ENCODE data around the gene PNCK.
"Not testable (repeated sequence)": the region's sequence is repeated elsewhere in the genome, so short reads cannot be mapped to it uniquely, and the experiment has no call there.

Gene PNCK

GRCh38 chrX:153685751-153686696 is 12.4 kb upstream of the PNCK start:
- DNase-seq = no peak

DNA sequence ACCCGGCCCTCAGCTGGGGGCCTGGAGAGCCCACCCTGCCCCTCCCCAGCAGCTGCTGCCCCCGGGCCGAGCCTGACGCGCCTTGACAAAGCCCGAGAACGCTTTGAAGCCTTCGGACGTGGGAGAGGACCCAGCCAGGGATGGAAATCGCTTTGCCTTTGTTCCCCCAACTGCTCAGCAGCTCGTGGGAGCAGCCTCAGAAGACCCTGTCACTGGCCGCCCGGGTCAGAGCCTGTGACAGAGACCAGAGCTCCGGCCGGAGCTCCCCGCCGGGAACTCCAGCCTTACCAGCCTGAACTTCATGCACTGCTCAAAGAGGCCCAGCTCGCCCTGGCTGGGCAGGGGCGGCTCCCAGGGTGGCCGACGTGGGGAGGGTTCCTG is 11.5 kb upstream of the PNCK start:
- DNase-seq = no peak

GRCh38 chrX:153684467-153685155 is 11.0 kb upstream of the PNCK start:
- no peak for DNase-seq

GRCh38 chrX:153683486-153683885 is 9.9 kb upstream of the PNCK start:
- not testable (repeated sequence) for DNase-seq

- no peak for DNase-seq
These were observed 7.6 kb upstream of the PNCK start for GRCh38 chrX:153681175-153681574.

DNA sequence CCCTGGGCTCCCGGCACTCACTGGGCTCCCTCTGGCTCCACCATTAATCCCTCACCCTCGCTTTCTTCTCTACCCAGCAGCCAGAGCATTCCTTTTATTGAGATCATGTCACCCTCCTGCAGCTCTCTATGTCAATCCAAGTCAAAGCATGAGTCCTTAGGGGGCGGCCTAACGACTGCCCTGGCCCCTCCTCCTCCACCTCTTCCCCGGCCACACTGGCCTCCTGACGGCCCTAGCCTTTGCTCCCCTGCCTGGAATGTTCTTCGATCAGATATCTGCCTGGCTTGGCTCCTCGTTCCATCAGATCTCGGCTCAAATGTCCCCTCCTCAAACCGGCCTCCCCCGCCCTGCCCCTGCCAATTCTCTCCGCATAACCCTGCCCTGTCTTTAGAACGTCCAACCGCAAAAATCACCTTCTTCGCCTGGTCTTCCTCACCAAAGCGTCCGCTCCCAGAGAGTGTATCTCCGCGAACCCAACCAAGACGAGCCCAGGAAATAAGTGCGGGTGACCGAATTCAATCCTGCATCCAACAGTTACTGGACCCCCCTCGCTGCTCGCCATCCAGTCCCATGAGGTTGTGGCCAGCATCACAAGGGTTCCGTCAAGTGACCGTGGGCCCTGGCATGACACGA is 722 bp upstream of the PNCK start:
- DNase-seq = no peak

GRCh38 chrX:153672531-153673427 is 834 bp downstream of the PNCK start:
- DNase-seq = no peak

DNA sequence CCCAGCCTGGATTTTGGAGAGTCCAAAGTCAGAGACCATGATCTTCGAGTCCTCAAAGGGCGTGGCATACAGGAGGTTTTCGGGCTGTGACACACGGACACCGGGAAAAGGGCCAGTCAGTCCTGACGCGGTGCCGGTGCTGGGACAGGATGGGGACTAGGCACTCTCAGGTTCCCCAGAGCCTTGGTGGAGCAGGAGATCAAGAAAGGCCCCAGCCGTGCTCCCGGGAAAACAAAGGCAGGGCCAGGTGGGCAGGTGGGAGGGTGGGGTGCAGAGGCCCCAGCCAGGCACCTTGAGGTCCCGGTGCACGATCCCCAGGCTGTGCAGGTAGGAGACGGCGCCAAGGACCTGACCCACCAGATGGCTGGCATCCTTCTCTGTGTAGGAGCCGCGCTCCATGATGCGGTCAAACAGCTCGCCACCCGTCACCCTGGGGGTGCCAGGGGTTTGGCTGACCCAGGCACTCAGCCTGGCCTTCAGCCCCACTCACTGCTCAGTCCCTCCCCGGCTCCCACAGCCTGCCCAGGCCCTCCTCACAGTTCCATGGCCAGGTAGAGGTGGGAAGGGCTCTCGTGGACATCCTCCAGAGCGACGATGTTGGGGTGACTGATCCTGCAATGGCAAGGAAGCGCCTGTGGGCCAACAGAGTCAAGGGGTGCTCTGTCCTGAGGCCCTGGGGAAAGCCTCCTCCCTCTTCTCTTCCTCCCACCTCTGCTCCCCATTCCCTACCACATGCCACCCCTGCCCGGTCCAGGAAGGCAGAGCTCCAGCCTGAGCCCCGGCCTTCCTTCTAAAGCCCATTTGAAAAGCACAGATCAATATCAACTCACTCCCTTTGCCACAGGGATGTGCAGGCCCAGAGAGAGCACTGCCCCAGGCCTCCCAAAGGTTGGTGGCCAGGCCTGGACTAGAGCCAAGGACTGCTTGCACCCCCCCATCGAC is 1.8 kb downstream of the PNCK start:
- DNase-seq = no peak

DNA sequence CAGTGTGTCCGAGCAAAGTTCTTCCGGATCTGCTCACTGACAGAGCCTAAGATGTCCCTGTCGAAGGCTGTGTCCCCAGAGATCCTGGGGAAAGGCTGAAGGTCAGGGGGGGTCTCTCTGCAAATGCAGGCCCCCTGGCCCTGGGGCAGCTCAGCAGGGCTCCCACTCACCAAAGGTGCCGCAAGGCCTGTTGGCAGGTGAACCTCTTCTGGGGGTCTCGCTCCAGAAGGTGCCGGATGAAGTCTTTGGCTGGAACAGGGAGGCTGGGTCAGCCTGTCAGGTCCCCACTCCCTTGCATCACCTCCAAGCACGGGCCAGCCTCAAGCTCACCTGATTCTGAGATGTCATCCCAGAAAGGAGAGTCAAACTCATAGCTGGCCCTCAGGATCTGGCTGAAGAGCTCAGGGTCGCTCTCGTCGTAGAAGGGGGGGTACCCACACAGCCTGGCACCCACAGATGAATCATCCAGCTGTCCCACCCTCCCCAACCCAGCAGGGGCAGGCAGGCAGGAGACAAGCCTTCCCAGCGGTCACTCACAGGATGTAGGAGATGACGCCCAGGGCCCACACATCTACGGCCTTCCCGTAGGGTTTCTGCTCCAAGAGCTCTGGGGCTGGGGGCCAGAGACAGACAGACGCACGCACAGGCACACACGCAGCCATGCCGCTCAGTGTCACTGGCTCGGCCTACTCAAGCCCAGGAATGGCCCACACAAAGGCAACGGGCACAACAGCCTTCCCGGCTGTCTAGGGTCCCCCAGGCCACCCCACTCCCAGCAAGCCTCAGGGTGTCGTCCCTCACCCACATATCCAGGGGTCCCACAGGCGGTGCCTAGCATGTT is 2.6 kb downstream of the PNCK start:
- no peak for DNase-seq

GRCh38 chrX:153669901-153670731 is 3.5 kb downstream of the PNCK start:
- no peak for DNase-seq

GRCh38 chrX:153669174-153669890 is 4.3 kb downstream of the PNCK start:
- DNase-seq = no peak

DNA sequence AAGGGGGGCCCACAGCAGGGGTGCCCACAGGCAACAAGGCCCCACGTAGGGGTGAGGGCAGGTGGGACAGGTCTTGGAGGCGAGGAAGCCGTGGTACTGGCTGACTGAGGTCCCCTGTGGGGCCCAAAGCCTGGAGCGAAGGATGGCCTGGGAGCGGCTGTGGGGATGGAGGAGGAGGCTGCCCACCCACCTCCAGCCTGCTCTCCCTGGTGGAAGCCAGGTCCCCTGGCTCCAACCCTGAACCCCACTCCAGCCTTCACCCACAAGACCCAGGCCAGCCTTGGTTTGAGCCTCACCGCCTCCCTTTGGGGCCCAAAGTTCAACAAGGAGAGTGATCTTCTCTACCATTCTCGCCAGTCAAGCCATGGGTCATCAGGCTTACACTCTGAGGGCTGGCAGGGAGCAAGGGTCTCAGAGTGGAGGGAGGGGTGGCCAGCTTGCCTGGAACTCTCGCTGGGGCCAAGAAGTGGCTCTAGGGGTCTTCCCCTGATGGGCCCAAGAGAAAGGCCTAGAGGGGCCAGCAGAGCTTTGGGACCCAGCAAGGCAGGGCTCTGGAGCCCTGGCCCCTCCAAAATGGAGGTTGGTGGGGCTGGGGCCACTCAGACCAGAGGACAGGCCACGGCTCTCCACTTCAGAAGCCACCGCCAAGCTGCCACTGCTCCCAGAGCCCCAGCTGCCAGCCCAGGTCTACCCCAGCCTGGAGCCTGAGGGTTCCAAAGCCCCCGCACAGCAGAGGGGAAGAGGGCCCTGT is 5.0 kb downstream of the PNCK start:
- no peak for DNase-seq

DNA sequence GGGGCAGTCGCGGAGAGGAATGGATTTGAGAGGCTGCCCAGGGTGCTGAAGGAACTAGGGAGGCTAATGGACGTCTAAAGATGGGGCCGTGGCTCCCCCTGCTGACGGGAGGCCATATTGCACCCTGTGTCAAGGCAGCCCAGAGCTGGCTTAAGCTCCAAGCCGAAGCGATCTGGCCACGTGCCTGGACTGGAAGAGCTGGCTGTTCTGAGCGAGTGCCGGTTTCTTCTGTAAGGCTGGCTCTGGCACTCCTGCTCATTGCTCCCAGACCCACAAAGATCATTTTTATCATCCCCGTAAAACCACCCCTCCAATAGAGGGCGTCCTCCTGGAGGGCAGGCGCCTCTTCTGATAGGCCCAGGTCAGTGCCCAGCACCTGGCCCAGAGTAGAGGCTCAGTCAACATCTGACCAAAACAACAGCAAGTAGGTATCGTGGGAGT is 5.6 kb downstream of the PNCK start:
- DNase-seq = peak; percentile 75

- DNase-seq = no peak
These were observed 6.2 kb downstream of the PNCK start for GRCh38 chrX:153667281-153667955.

- DNase-seq = no peak
These were observed 7.8 kb downstream of the PNCK start for GRCh38 chrX:153665726-153666306.

- no peak for DNase-seq
These were observed 11.3 kb downstream of the PNCK start for GRCh38 chrX:153662266-153662665.

DNA sequence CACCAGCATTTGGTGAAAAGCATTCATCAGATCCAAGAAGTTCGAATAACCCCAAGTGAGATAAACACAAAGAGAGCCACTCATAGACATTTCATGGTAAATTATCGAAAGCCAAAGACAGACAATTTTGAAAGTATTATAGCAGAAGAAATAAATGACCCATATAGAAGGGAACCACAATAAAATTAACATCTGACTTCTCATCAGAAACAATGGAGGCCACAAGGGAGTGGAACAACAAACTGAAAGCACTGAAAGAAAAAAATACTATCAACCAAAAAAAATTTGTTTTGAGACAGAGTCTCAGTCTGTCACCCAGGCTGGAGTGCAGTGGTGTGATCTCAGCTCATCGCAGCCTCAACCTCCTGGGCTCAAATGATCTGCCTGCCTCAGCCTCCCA is 14.3 kb downstream of the PNCK start:
- DNase-seq = no peak
